GM12878 (cell line): ENCODE results near the gene PSRC1. TPM values are rescaled to one million over a fixed set of nuclear protein-coding genes. Genes with fewer than 3 reads are reported as not detected.

Experiments used
- ATAC-seq: fragments of 200-7000 bp; cut with Tn5 transposase; 3 replicates; pipeline ENCODE4 v1.9.1; 2020; ENCODE audit warnings: mild to moderate bottlenecking, moderate library complexity
- BruUV-seq: library from RNA; stranded (reverse); fragments of 400-500 nt; replicated peaks from 2 replicates; lab custom pipeline; 2021; lab: Mats Ljungman, UMichigan
- CTCF ChIA-PET: fragments of 300-600 bp; sonication (Branson Sonifier 250); formaldehyde crosslinking; extraction: SDS; loops from one replicate; lab custom pipeline; 2021; ENCODE audit warnings: inconsistent platforms; lab: Yijun Ruan, JAX
- POLR2A ChIA-PET: fragments of 350-600 bp; formaldehyde crosslinking; extraction: SDS; loops from one replicate; lab custom pipeline; 2021; ENCODE audit warnings: inconsistent platforms; lab: Charles Lee
- RAD21 ChIA-PET: fragments of 300-600 bp; sonication (Branson Sonifier 250); formaldehyde crosslinking; loops from one replicate; lab custom pipeline; 2023; ENCODE audit warnings: antibody characterized with exemption; ENCODE audit not compliant: unreplicated experiment; lab: Charles Lee
- SMC1A ChIA-PET: fragments of 300-600 bp; sonication (Branson Sonifier 250); formaldehyde crosslinking; loops from one replicate; lab custom pipeline; 2023; ENCODE audit not compliant: unreplicated experiment, uncharacterized antibody; lab: Charles Lee
- DNase-seq: peaks from one replicate; pipeline ENCODE4 v3.0.0-alpha.2; 2011; ENCODE audit warnings: low read depth, low spot score
- FAIRE-seq: peaks from 3 replicates; lab custom pipeline; 2011; peaks lifted over from hg19 to GRCh38; lab: Jason Lieb, UNC
- H2AFZ ChIP-seq: 2 replicates; pipeline ENCODE4 v1.6.0; 2011; ENCODE audit warnings: low read depth, low read length, control low read depth; ENCODE audit not compliant: control insufficient read depth
- H3K27ac ChIP-seq: 2 replicates; pipeline ENCODE4 v1.5.1; 2011; ENCODE audit warnings: control low read depth; ENCODE audit not compliant: control insufficient read depth, insufficient read depth
- H3K27me3 ChIP-seq, 2 experiments: replicated peaks in 1 of 2; 2 replicates each; pipeline versions ENCODE4 v1.6.0 to v1.6.1; 2011; ENCODE audit warnings: low read length in 1 of 2; ENCODE audit not compliant: control insufficient read depth in 2 of 2, insufficient read depth in 2 of 2
- H3K36me3 ChIP-seq, 2 experiments: 2 replicates each; pipeline ENCODE4 v1.5.1; 2011; ENCODE audit warnings: low read length in 1 of 2; ENCODE audit not compliant: control insufficient read depth in 2 of 2, insufficient read depth in 2 of 2
- H3K4me1 ChIP-seq: 2 replicates; pipeline ENCODE4 v1.6.1; 2011; ENCODE audit warnings: mild to moderate bottlenecking, low read length, moderate library complexity, mixed read lengths; ENCODE audit not compliant: control insufficient read depth, insufficient read depth
- H3K4me2 ChIP-seq: 2 replicates; pipeline ENCODE4 v1.6.0; 2011; ENCODE audit warnings: control low read depth; ENCODE audit not compliant: control insufficient read depth, insufficient read depth
- H3K4me3 ChIP-seq: fragments of 200-600 bp; sonication (generic); 2 replicates; pipeline ENCODE4 v1.5.1; 2016
- H3K79me2 ChIP-seq: 2 replicates; pipeline ENCODE4 v1.6.0; 2011; ENCODE audit warnings: low read length; ENCODE audit not compliant: control insufficient read depth, insufficient read depth
- H3K9ac ChIP-seq: 2 replicates; pipeline ENCODE4 v1.8.0; 2011; ENCODE audit warnings: low read length, control low read depth, mixed read lengths; ENCODE audit not compliant: control insufficient read depth, insufficient read depth
- H3K9me3 ChIP-seq: replicated peaks from 3 replicates; pipeline ENCODE4 v1.5.1; 2011; ENCODE audit warnings: mild to moderate bottlenecking, low read length; ENCODE audit not compliant: control insufficient read depth, insufficient read depth
- H4K20me1 ChIP-seq: 2 replicates; pipeline ENCODE4 v1.6.0; 2011; ENCODE audit not compliant: control insufficient read depth, insufficient read depth
- POLR2A ChIP-seq: IDR thresholded peaks from 2 replicates; pipeline ENCODE4 v1.6.1; 2011; ENCODE audit warnings: low read depth, mild to moderate bottlenecking, low read length
- WGBS: methylation state at CpG from one replicate; pipeline ENCODE4 v1.1.6; 2016; ENCODE audit warnings: low lambda C conversion rate; ENCODE audit not compliant: insufficient replicate concordance, insufficient coverage; ENCODE audit errors: missing lambda C conversion rate; 5-methylcytosine and 5-hydroxymethylcytosine counted together
- in situ Hi-C: fragments of 300-500 bp; cut with MboI; formaldehyde crosslinking; loops from 9 replicates; pipeline ENCODE4 v1.14.3; 2018; ENCODE audit warnings: mixed read lengths
- intact Hi-C: fragments of 100-400 bp; cut with micrococcal nuclease; formaldehyde crosslinking; loops from one replicate; pipeline ENCODE4 v1.14.2; 2022; ENCODE audit not compliant: unreplicated experiment
- polyA plus RNA-seq, 11 experiments: library from polyadenylated mRNA; depleted of rRNA in 4 of 11; unstranded in 6 of 11; stranded (reverse) in 5 of 11; fragments of >200 nt; fragmentation: Nextera tagmentation in 4 of 11; fragmentation: Illumina TruSeq in 1 of 11; extraction: Ambion mirVana in 4 of 11; extraction: Trizol in 1 of 11; gene quantifications; 1 replicate in 1 of 11; 2 replicates in 10 of 11; pipeline versions ENCODE4 v1.2.1 to v1.2.3, GENCODE V29; 2011 to 2016; ENCODE audit warnings: inconsistent platforms in 2 of 11, missing spikeins in 2 of 11, low read depth in 1 of 11
- total RNA-seq, 4 experiments: library from RNA; depleted of rRNA in 3 of 4; stranded (reverse); fragments of >200 nt in 3 of 4; fragmentation: Illumina TruSeq in 1 of 4; extraction: Trizol in 1 of 4; gene quantifications; 2 replicates each; pipeline versions ENCODE4 v1.2.1 to v1.2.3, GENCODE V29; 2013 to 2021
- TF ChIP-seq, protein P1 (sequence below): IDR thresholded peaks from 2 replicates; pipeline ENCODE4 v1.6.1; 2012; ENCODE audit warnings: mild to moderate bottlenecking, low read depth, low read length

PSRC1 gene
- total and polyA plus RNA-seq, 10 of the 15 experiments (the other 5 are each of a cell fraction or from before 2014, with no cell fraction given): 1.2 to 11.8 (median 4.9) TPM

DNA sequence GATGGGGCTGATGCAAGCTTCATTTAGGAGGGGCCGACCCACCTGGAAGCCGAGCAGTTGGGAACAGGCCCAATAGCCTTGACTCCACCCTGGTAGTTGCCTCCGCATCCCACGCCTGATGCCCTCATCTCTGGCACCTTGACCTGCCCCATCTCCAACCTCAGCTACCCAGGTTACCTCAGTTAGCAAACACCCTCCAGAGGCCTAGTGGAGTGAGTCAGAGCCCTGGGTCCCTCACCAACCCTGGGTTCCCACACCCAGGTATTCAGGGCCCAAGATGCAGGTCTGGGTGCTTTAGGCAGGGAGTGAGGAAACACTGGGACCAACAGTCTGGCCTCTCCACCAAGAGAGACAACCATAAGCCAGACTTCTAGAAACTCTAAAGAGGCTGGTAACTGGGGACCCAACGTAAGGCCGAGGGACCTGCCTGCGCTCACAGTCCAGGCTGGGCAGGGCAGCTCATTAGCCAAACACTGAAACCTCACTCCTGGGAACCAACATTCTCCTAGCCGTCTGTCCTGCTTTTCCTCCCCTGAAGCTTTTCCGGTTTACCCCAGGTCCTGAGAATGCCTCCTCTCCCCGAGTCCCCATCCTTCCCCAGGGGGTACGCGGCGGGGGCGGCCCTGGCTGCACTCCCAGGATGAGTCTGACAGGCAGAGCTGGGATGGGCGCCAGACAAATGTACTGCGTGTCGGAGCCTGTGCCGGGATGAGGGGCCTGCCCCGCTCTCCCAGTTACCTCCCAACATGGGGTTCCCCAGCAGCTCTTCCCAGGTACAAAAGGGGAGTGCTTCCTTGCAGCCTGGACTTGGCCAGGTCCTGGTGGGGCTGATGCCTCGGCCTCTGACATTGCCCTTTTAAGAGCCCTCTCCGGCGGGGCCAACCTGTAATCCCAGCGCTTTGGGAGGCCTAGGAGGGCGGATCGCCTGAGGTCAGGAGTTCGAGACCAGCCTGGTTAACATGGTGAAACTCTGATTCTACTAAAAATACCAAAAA, 42.5 kb downstream of the PSRC1 start:
- CTCF ChIA-PET: interaction anchor here (0.7 to 2.4 kb wide), 6 partner anchors 39 to 292 kb away, joined by 3 to 11 read pairs (median 8); no protein-coding TSS in a partner anchor
- peak; percentile 8; the same call in 2 of the 3 replicates for ATAC-seq
- 0 out of 2 replicates have a peak, but pooled peaks have one; percentile 11 for TF ChIP-seq POLR2A
- TF ChIP-seq, protein P1, sequence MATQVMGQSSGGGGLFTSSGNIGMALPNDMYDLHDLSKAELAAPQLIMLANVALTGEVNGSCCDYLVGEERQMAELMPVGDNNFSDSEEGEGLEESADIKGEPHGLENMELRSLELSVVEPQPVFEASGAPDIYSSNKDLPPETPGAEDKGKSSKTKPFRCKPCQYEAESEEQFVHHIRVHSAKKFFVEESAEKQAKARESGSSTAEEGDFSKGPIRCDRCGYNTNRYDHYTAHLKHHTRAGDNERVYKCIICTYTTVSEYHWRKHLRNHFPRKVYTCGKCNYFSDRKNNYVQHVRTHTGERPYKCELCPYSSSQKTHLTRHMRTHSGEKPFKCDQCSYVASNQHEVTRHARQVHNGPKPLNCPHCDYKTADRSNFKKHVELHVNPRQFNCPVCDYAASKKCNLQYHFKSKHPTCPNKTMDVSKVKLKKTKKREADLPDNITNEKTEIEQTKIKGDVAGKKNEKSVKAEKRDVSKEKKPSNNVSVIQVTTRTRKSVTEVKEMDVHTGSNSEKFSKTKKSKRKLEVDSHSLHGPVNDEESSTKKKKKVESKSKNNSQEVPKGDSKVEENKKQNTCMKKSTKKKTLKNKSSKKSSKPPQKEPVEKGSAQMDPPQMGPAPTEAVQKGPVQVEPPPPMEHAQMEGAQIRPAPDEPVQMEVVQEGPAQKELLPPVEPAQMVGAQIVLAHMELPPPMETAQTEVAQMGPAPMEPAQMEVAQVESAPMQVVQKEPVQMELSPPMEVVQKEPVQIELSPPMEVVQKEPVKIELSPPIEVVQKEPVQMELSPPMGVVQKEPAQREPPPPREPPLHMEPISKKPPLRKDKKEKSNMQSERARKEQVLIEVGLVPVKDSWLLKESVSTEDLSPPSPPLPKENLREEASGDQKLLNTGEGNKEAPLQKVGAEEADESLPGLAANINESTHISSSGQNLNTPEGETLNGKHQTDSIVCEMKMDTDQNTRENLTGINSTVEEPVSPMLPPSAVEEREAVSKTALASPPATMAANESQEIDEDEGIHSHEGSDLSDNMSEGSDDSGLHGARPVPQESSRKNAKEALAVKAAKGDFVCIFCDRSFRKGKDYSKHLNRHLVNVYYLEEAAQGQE: no peak

More for the DNA sequence above, 42.5 kb downstream of the PSRC1 start:
- Histone ChIP-seq H4K20me1 (no peaks in the 10 kb centered on the region), H3K27me3 (no peaks in the 10 kb centered on the region), H3K4me2 (no peak overlapping the region), H3K4me1 (no peaks in the 10 kb centered on the region), H3K79me2 (no peaks in the 10 kb centered on the region), H3K9ac (no peak overlapping the region), H3K9me3 (no peaks in the 10 kb centered on the region), H3K27ac (no peak overlapping the region), H3K4me3 (no peak overlapping the region), H2AFZ (no peak overlapping the region), H3K36me3 (peaks cover 13 to 25% of the 10 kb centered on the region in 2 experiments)
- BruUV-seq: no TSS peak
- no peak for FAIRE-seq
- RAD21 ChIA-PET: interaction anchor here (0.9 to 1.9 kb wide), 2 partner anchors 158 to 292 kb away, joined by 3 to 7 read pairs; partner anchors contain the start of gene SORT1
- SMC1A ChIA-PET: interaction anchor here (1.1 to 1.5 kb wide), 2 partner anchors 23 to 292 kb away, joined by 3 to 4 read pairs; no protein-coding TSS in a partner anchor
- in situ Hi-C loops (no loop called here), intact Hi-C loops (no loop called here)
- no peak for DNase-seq
- 66% methylated on average over 26 of the region's 26 CpGs for WGBS
- POLR2A ChIA-PET: interaction anchor here (1.1 kb wide), 1 partner anchor 17 kb away, joined by 3 read pairs; no protein-coding TSS in a partner anchor
